IPS-18c (cell line): ENCODE measurements around the gene CHST15.
"Not testable (repeated sequence)": the region's sequence is repeated elsewhere in the genome, so short reads cannot be mapped to it uniquely, and the experiment has no call there.

Source experiments
- H3K4me3 ChIP-seq: 2 replicates; pipeline ENCODE4 v1.7.0; 2013; ENCODE audit warnings: low read depth, mild to moderate bottlenecking, low read length, moderate library complexity; ENCODE audit not compliant: insufficient read depth
- H3K9me3 ChIP-seq: one replicate; pipeline ENCODE4 v1.6.1; 2013; ENCODE audit warnings: mild to moderate bottlenecking, low read length, moderate library complexity; ENCODE audit not compliant: control insufficient read depth, insufficient read depth

The CHST15 gene

DNA sequence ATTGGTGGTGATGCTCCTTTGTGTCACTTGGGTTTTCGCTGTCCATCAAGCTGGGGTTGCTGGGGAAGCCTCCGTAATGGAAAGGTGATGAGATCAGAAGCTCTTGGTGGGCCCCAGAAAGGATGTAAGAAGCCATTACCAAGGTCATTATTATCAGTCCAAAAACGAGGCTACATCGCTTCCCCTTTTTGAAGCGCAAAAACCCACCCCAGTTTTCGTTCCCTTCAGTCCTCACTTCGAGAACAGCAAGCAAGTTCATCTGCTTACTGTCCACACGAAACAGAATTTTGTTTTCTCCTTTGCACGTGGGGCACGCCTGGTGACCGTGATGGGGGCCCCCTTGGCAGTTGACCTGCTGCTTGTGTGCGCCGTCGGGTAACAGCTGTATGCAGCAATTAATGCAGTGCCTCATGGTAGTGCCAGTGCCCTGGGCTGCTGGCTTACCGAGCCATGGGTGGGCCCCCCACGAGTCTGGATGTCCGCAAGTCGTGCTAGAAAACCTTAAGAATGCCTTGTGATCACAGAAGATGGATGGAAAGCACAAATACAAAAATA is 47.5 kb downstream of the CHST15 start:
- no peaks in the 10 kb centered on the region for H3K9me3 ChIP-seq

DNA sequence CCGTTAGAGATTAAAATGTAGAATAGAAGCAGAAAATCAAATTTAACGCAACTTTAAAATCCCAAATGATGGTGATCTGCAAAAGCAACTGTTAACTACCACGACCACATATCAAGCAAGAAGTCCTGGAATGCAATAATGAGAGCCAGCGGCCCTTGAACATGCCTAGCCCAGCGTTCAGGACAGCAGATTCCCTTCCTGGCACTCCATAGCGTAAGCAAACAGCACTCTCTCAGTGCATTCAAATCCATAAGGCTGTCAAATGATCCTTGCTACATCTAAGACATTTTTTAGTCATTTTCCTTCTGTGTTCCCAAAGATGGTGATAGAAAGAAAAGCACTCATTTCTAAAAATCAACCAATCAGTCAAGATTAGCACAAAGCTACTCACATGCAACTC is 48.1 kb downstream of the CHST15 start:
- no peaks in the 10 kb centered on the region for H3K9me3 ChIP-seq
- no peak overlapping the region for H3K4me3 ChIP-seq

More for the DNA sequence above, 47.5 kb downstream of the CHST15 start:
- no peak overlapping the region for H3K4me3 ChIP-seq

DNA sequence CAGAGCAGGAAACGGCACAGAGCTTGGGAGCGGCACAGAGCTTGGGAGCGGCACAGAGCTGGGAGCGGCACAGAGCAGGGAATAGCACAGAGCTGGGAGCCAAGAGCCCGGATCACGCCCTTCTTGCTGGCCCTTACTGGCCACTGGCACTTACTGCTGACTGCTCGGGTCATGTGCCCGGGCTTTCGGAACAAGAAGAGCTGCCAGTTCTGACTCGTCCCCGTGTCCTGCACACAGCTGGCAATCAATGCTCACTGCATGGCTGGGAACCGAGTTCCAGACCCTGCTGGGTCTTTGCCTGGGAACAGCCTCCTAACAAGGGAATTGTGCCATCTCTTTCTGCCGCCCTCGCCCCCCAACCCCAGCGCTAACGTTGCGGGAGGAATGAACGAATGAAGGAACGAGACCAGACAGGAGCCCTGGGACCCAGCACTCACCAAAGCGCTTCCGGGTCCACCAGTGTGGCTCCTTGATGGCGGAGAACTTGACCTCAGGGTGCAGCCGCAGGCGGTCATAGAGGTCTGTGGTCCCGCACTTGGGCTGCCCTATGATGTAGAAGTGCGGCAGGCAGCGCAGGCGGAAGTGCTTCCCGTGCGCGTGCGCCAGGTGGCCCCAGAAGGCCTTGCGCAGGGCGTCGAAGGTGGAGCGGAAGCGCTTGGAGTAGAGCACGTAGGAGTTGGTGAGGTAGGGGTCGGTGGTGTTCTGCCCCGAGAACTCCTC is 49.1 kb downstream of the CHST15 start:
- H3K9me3 ChIP-seq, result no peaks in the 10 kb centered on the region
- H3K4me3 ChIP-seq, result no peak overlapping the region

DNA sequence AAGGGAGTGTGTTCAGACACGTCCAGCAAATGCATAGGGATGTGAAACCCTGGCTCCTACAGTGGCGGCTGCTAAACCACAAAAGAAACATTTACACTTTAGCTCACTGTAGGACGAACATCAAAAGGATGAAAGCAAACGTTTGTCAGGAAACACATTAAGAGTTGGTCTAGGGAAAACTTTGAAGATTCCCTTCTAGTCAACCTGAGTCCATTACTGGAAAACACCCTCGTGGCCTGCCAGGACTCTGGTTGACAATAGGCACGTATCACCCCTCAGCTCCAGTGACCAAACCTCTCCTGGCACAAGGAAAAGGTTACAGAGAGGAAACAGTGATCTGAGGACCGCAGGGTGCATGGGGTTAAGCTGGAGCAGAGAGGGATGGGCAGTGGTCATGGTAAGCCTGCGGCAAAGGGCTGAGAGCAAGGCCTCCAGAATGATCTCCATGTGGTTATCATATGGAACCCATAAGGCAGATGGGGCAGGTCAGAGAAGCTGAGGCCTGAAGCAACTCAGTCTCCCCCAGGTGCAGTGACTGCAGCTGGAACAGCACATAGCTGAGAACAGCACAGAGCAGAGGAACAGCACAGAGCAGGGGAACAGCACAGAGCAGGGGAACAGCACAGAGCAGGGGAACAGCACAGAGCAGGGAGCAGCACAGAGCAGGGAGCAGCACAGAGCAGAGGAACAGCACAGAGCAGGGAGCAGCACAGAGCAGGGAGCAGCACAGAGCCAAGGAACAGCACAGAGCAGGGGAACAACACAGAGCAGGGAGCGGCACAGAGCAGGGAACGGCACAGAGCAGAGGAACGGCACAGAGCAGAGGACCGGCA is 49.9 kb downstream of the CHST15 start:
- Histone ChIP-seq H3K4me3 (no peak overlapping the region), H3K9me3 (no peaks in the 10 kb centered on the region)

DNA sequence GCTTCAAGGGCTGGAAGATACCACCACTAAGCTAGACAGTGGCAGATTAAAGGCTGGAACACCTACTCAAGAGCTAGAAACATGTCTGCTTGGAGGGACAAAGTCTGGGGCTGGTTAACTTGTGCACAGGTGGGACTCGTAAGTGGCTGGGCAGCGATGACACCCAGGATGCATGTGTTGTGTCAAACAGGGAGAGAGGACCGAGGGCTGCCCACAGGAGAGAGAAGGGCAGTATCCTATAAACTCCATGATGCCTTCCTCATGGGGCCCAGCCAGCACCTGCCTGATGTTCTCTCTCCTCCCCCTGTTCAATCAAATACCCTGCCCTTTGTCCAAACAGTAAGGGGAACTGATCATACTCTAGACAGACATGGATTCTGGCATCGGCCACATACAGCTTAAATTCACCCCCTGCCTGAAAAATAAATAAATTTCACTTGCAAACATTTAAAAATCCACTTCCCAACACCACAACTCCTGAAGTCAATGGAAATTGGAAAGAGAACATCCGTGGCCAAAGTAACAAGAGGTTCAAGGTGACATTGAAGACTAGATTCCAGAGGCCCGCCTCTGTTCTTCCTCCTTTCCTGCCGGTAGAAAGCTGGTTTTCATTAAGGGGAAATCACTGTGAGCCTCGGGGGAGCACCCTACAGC is 50.6 kb downstream of the CHST15 start:
- no peak overlapping the region for H3K4me3 ChIP-seq
- no peaks in the 10 kb centered on the region for H3K9me3 ChIP-seq

DNA sequence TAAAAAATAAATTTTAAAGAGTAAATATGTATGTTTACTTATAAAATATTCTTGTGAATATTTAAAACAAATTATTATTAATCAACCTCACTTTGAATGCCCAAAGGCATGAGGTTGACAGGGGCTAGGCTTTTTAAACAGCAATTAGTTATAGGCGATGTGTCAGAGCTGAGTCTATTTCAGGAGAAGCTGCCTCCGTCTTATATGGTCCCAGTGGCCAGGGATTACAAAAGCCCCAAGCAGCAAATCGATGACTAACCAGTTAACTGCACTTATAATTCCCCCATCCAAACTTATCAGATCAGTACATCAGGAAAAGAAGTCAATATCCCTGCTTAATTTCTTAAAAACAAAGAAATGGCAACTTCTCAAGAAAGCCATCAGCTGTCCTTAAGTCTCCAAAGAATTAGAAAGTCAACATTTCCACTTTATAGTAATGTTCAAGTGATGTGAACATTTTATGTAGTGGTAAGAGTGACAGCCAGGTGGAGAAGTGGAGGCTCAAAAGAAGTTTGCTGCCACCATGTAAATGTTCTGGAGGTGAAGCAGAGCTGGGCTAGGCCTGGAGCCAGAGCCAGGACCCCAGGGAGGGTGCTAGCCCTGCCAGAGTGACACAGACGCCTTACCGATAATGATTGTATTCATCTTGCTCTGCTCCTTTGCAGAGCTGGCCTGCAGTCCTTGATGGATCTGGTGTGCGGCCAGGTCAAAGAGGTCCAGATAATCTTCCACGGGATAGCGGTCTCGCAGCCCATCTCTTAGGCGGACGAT is 51.5 kb downstream of the CHST15 start:
- Histone ChIP-seq H3K4me3 (no peak overlapping the region), H3K9me3 (no peaks in the 10 kb centered on the region)

DNA sequence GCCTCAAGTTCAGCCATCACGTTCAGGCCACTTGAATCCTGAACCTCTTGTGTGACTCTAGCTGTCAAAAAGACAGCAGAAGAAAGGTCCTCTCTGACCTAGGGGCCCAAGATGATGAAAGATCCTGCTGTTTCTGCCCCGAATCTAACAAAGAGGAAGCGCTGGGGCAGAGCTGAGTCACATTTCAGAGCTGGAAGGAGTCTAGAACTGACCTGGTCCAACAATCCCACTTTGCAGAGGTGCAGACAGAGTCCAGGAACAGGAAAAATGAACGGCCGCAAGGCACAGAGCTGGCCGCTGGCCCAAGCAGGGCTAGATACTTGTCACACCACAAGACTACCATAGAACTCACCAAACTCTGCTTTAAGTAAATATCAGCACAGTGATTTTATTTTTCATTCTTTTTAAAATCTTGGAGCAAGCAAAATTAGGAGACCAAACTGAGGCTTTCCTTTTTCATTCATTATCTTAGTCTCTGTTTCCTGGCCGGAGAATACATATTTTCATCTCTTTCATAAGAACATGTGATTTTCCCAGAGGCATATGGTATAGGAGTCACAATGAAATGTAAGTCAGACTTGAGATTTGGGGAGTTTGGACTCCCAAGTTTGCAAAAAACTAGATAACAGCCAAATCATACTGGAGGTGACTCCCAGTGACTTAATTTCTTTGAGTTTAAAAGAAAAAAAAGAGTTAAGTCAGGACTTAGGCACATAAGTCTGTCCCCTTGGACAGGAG is 52.8 kb downstream of the CHST15 start:
- no peaks in the 10 kb centered on the region for H3K9me3 ChIP-seq
- H3K4me3 ChIP-seq, result no peak overlapping the region

DNA sequence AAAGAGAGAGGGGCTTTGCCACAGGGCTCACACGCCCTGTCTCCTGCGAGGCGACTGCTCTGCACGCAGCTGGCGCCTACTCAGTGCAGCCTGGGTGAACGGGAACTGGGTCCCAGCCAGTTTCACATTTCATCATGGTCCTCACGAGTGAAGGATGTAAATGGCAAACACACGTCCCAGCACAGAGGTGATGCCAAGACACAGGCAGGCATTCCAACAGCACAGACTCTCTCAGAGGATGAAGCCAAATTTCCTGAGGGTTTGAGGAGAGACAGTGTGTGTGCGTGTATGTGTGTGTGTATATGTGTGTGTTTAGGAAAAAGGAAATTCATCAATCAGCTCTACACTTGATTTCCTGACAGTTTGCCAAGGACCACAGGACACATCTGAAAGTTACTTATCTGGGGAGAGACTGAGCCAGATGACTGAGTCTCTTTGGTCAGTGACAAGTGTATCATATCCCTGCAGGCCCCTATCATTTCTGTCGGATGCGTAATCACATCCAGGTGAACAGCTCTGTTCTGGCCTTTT is 53.9 kb downstream of the CHST15 start:
- Histone ChIP-seq H3K4me3 (no peak overlapping the region), H3K9me3 (no peaks in the 10 kb centered on the region)

DNA sequence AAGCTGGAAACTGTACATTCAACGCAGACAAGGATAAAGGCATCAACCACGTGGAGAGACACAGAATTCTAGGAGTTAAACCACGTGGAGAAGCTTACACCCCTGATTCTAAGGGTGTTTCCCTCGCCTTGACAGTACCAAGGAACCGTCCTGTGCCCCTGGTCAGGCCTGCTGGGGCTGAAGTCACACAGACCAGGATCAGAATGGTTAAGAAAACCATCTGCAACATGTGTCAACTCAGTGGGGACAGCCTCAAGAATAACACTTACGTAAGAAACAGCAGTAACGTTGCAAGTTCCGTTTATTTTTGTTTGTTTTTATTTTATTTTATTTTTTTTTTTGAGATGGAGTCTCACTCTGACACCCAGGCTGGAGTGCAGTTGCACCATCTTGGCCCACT is 55.6 kb downstream of the CHST15 start:
- H3K9me3 ChIP-seq, result no peaks in the 10 kb centered on the region
- no peak overlapping the region for H3K4me3 ChIP-seq

DNA sequence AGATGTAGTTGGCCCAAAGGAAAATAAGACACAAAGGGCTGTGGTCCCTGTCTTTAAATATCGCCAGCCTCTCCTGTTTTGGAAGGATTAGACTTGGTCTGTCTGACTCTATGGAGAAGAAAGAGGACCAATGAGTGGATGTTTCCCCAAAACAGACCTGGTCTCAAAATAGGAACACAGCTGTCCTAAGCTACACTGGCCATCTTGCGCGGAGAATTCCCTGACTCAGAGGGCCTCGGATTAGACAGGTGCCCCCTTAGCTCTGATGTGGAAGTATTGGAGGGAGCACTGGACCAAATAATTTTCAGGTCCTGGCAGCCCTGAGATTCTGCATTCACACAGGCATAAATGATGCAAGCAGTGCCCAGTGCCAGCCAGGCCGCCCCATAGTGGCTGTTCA is 56.1 kb downstream of the CHST15 start:
- H3K9me3 ChIP-seq, result no peaks in the 10 kb centered on the region
- H3K4me3 ChIP-seq, result no peak overlapping the region

DNA sequence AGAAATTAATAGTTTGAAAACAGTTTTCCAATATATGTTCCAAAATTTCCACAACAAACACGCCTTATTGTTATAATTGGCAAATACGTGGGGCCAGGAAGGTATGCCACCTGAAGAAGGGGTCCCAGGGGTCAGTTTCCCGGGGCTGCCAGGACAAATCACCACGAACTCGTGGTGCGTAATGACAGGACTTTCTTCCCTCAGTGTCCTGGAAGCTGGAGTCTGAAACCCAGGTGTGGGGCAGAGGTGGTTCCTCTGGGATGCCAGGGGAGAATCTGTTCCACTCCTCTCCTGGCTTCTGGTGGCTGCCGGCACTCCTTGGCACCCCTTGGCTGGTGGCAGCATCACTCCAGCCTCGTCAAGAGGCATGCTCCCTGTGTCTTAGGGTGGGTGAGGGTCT is 56.7 kb downstream of the CHST15 start:
- H3K9me3 ChIP-seq, result no peaks in the 10 kb centered on the region
- H3K4me3 ChIP-seq, result no peak overlapping the region

DNA sequence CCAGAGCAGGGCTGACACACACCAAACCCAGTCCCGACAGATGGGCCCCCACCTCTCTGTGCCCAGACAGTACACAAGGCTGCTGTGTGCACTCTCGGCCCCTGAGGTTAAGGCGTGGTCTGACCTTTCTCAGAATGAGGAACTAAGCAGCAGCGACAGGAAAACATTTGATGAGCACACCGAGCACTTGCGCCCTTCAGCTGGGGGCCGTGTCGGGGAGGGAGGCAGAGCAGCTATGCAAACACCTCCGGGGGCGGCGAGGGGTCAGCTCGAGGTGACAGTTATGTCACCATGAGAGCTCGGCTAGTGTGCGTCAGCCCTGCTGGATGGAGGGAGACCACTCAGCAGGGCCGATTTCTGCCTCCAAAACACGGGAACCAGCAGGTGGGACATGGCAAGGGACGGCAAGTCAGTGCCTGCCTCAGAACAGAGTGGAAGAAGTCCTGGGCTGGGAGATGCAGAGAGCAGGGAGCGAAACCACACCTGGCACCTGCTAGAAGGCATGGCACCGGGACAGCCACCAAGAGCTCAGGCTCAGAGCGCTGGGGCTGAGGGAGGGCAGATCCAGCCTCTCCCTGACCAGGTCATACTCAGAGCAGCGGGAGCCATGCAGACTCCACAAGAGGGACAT is 57.4 kb downstream of the CHST15 start:
- Histone ChIP-seq H3K4me3 (no peak overlapping the region), H3K9me3 (no peaks in the 10 kb centered on the region)

DNA sequence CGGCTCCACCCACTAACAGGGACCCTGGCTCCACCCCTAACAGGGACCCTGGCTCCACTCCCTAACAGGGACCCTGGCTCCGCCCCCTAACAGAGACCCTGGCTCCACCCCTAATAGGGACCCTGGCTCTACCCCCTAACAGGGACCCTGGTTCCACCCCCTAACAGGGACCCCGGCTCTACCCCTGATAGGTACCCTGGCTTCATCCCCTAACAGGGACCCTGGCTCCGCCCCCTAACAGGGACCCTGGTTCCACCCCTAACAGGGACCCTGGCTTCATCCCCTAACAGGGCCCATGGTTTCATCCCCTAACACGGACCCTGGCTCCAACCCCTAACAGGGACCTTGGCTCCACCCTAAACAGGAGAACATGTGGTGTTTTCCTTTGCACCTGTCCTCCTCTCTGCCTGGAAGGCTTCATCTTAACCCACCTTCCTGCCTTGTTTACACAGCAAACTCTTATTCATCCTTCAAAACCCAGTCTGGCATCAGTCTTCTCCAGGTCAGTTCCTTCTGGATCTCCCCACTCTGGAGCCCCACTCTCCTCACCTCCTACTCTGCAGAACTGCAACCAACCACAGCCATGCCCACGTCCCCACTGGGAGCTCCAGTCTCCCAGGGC is 58.0 kb downstream of the CHST15 start:
- H3K4me3 ChIP-seq, result no peak overlapping the region

DNA sequence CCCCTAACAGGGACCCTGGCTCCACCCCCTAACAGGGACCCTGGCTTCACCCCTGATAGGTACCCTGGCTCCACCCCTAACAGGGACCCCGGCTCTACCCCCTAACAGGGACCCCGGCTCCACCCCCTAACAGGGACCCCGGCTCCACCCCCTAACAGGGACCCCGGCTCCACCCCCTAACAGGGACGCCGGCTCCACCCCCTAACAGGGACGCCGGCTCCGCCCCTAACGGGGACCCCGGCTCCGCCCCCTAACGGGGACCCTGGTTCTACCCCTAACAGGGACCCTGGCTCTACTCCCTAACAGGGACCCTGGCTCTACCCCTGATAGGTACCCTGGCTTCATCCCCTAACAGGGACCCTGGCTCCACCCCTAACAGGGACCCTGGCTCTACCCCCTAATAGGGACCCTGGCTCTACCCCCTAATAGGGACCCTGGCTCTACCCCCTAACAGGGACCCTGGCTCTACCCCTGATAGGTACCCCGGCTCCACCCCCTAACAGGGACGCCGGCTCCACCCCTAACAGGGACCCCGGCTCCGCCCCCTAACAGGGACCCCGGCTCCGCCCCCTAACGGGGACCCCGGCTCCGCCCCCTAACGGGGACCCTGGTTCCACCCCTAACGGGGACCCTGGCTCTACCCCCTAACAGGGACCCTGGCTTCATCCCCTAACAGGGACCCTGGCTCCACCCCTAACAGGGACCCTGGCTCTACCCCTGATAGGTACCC is 58.7 kb downstream of the CHST15 start:
- not testable (repeated sequence) for H3K9me3 ChIP-seq, H3K4me3 ChIP-seq

More for the DNA sequence above, 58.0 kb downstream of the CHST15 start:
- no peaks in the 10 kb centered on the region for H3K9me3 ChIP-seq

DNA sequence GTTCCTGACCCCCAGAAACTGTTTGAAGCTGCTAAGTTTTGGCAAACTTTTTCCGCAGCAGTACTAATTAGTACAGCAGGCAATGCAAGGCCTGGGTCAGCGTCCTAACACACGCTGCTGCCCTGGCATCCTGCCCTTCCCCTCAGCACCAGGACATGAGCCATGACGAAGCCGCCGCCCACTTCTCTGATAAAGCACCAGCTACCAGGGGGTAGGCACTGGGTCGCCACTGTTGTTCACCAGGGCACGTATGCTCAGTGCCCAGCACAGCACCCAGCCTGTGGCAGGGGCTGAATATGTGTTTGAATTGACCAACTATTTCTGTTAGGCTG is 59.5 kb downstream of the CHST15 start:
- Histone ChIP-seq H3K4me3 (no peak overlapping the region), H3K9me3 (no peaks in the 10 kb centered on the region)
